ENCODE results near the gene ACBD6. TPM values are rescaled to one million over a fixed set of nuclear protein-coding genes. Genes with fewer than 3 reads are reported as not detected.

ACBD6 gene
- total RNA-seq, 4 donors from 2014 or later = 26.4 to 34.6 (median 31.5) TPM

GRCh38 chr1:180261524-180262155 lies 240.7 kb downstream of the ACBD6 start:
- TF ChIP-seq CTCF (IDR thresholded peaks at IDR 0.05; ENCODE audit: low read depth) = no peak

GRCh38 chr1:180261030-180261429 lies 241.3 kb downstream of the ACBD6 start:
- TF ChIP-seq CTCF (IDR thresholded peaks at IDR 0.05; ENCODE audit: low read depth) = no peak

- no peak for TF ChIP-seq CTCF (IDR thresholded peaks at IDR 0.05; ENCODE audit: low read depth)
Measured at GRCh38 chr1:180260541-180260940, 241.8 kb downstream of the ACBD6 start.

- no peak for TF ChIP-seq CTCF (IDR thresholded peaks at IDR 0.05; ENCODE audit: low read depth)
Measured at GRCh38 chr1:180259431-180260338, 242.7 kb downstream of the ACBD6 start.

- no peak for TF ChIP-seq CTCF (IDR thresholded peaks at IDR 0.05; ENCODE audit: low read depth)
Measured at GRCh38 chr1:180258935-180259334, 243.4 kb downstream of the ACBD6 start.

GRCh38 chr1:180258290-180258689 lies 244.1 kb downstream of the ACBD6 start:
- no peak for TF ChIP-seq CTCF (IDR thresholded peaks at IDR 0.05; ENCODE audit: low read depth)

- TF ChIP-seq CTCF (IDR thresholded peaks at IDR 0.05; ENCODE audit: low read depth) = no peak
Measured at GRCh38 chr1:180257486-180257885, 244.9 kb downstream of the ACBD6 start.
